ENCODE measurements around the gene SRGAP2.
"Not testable (repeated sequence)": the region's sequence is repeated elsewhere in the genome, so short reads cannot be mapped to it uniquely, and the experiment has no call there.

DNA sequence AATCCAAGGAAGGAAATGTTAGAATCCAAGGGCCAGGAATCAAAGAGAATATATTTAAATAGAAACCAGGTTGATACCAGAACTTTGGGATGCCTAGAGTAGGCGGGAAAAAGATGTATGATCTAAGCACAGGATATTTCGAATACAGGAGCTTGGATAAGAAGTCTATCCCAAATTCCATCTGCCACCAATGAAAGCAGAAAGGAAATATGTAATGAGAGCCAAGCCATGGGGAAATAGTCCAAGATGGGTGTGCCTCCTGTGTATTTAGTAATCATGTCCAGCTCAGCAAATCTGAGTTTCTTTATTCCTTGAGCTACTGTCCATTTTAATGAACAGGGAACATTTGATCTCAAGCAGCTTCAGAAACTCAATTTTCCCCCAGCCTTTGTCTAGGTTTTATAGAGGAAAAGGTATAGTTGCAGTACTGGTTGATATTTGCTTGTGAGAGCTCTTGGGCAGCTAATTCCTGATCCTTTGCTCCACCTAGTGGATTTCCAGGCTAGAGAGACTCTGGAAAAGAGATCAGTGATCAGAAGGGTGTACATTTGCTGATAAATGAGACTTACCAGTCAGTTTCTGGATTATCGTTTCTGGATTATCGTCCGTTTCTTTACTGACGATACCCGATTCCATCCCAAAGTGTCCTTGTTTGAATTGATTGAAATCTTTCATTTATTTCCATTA is 29.0 kb upstream of the SRGAP2 start:
- TF ChIP-seq, protein P1, sequence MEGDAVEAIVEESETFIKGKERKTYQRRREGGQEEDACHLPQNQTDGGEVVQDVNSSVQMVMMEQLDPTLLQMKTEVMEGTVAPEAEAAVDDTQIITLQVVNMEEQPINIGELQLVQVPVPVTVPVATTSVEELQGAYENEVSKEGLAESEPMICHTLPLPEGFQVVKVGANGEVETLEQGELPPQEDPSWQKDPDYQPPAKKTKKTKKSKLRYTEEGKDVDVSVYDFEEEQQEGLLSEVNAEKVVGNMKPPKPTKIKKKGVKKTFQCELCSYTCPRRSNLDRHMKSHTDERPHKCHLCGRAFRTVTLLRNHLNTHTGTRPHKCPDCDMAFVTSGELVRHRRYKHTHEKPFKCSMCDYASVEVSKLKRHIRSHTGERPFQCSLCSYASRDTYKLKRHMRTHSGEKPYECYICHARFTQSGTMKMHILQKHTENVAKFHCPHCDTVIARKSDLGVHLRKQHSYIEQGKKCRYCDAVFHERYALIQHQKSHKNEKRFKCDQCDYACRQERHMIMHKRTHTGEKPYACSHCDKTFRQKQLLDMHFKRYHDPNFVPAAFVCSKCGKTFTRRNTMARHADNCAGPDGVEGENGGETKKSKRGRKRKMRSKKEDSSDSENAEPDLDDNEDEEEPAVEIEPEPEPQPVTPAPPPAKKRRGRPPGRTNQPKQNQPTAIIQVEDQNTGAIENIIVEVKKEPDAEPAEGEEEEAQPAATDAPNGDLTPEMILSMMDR (IDR thresholded peaks at IDR 0.05) = peak; percentile 34
- not testable (repeated sequence) for TF ChIP-seq ZFX (IDR thresholded peaks at IDR 0.05; ENCODE audit: borderline replicate concordance)

All from 22Rv1 (cell line).